Measurements from ENCODE around the gene KDM8. TPM values are rescaled to one million over a fixed set of nuclear protein-coding genes. Genes with fewer than 3 reads are reported as not detected.

KDM8 gene
- total and polyA plus RNA-seq, 9 of the 15 experiments (the other 6 are each of a cell fraction or from before 2014, with no cell fraction given), result 0.61 to 9.1 (median 5.4) TPM

GRCh38 chr16:27220991-27221390, 17.7 kb downstream of the KDM8 start:
- POLR2A ChIA-PET, result interaction anchor here (0.5 kb wide), 1 partner anchor 126 kb away, joined by 3 read pairs; no protein-coding TSS in a partner anchor
- no peaks in the 10 kb centered on the region for H3K27me3 ChIP-seq (ENCODE audit: control insufficient read depth in 2 of 2, insufficient read depth in 2 of 2, low read length in 2 of 2)
- DNase-seq (ENCODE audit: extremely low read depth in 1 of 4, low spot score in 3 of 4) (no peak), FAIRE-seq (no peak), ATAC-seq (no peak)
- in situ Hi-C loops (cut with MboI), result no loop called here
- 71% methylated on average over 13 of the region's 16 CpGs for WGBS (ENCODE audit: insufficient coverage, low coverage, missing lambda C conversion rate)
- TF ChIP-seq ZNF175 (CRISPR knock-in tag; IDR thresholded peaks at IDR 0.05; ENCODE audit: low read depth) (no peak), GMEB1 (CRISPR knock-in tag; IDR thresholded peaks at IDR 0.05) (no peak), POLR2G (IDR thresholded peaks at IDR 0.05; ENCODE audit: low read depth, low read length) (0 out of 2 replicates have a peak, but pooled peaks have one; percentile 15), ZNF263 (CRISPR knock-in tag; IDR thresholded peaks at IDR 0.05; ENCODE audit: borderline replicate concordance) (no peak), NR2C1 (IDR thresholded peaks at IDR 0.05) (no peak), NR2C1 (tag; IDR thresholded peaks at IDR 0.05) (no peak)
- H3K36me3 ChIP-seq (ENCODE audit: control insufficient read depth, insufficient read depth, low read length), result peaks cover 11% of the 10 kb centered on the region; the same call in 2 of the 3 replicates
- no TSS peak for BruUV-seq (replicated peaks)
- H3K27ac ChIP-seq (ENCODE audit: extremely low read depth, low read depth, low read length), result no peak overlapping the region
- H3K4me3 ChIP-seq, result no peak overlapping the region
- no peak overlapping the region for H2AFZ ChIP-seq (ENCODE audit: low read depth, low read length)
- H3K4me2 ChIP-seq (ENCODE audit: insufficient read depth, low read length), result no peak overlapping the region
- no peaks in the 10 kb centered on the region for H3K9me1 ChIP-seq (ENCODE audit: control insufficient read depth, insufficient read depth, low read length)
- no peaks in the 10 kb centered on the region for H4K20me1 ChIP-seq (replicated peaks; ENCODE audit: control insufficient read depth, insufficient read depth, low read length)
- no peak overlapping the region; a peak in 1 of 4 replicates for H3K9ac ChIP-seq (ENCODE audit: insufficient read depth in 1 of 2, low read depth in 2 of 2, low read length in 2 of 2)
- H3K79me2 ChIP-seq (ENCODE audit: control insufficient read depth, insufficient read depth, low read length), result no peaks in the 10 kb centered on the region
- H3K9me3 ChIP-seq (replicated peaks; ENCODE audit: control insufficient read depth, insufficient read depth, low read depth, low read length), result no peaks in the 10 kb centered on the region
- peaks cover 0 to 15% of the 10 kb centered on the region in 2 experiments; a peak in 2 of 5 replicates for H3K4me1 ChIP-seq (replicated peaks in 1 of 2; ENCODE audit: control insufficient read depth in 2 of 2, insufficient read depth in 2 of 2, low read length in 2 of 2)
- intact Hi-C loops (cut with micrococcal nuclease), result no loop called here
- CTCF ChIA-PET (ENCODE audit: low intra/inter-chr PET ratio), result no interaction called here

Data from K562 (cell line).